Embryonic facial prominence (tissue), 1 donor: Measurements from ENCODE around the gene TM6SF1.
"Not testable (repeated sequence)": the region's sequence is repeated elsewhere in the genome, so short reads cannot be mapped to it uniquely, and the experiment has no call there.

Source experiments
- DNase-seq: peaks from one replicate; pipeline ENCODE4 v3.0.0-alpha.2; 2016; ENCODE audit errors: extremely low spot score

Gene TM6SF1

GRCh38 chr15:83115831-83116565 is 8.6 kb downstream of the TM6SF1 start:
- DNase-seq = no peak

DNA sequence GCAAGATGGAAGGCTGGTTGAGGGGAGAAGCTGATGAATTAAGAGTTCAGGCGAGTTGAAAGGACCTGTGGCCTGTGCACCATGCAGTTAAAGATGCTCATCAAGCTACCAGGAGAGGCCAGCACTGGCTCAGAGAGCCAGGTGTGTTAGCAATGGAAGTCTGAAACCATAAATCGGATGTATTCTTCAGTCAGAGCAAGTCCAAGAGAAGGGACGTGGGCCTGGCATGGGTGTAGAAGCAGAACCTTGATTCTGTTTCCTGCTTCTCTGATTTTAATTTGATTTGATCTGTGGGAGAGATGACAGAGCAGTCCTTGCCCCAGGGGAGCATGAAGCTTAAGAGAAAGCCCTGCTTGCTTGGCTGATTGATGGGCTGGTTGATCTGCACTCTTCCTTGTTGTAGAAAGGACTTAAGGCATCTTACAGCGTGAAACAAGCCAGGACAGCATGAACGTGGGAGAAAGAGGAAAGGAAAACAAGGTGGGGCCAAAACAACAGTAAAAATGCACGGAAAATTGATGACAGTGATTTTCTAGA is 10.9 kb downstream of the TM6SF1 start:
- no peak for DNase-seq

DNA sequence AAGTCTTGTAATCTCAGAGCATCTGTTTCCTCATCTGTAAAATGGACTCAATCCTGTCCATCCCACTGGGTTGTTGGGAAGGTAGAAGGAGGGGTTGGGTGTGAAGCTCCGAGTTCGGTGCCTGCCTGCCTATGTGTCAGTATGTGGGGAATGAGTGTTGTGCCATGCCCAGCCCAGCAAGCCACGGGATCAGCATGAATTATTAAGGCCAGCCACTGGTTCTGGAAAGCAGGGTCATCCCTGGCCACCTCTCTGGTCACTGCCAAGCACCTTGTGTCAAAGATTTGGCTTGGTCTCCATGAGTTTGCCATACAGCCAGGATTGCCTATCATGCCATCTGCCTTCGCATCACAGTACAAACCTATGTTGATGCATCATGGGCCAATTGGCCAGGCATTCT is 11.5 kb downstream of the TM6SF1 start:
- DNase-seq = no peak

DNA sequence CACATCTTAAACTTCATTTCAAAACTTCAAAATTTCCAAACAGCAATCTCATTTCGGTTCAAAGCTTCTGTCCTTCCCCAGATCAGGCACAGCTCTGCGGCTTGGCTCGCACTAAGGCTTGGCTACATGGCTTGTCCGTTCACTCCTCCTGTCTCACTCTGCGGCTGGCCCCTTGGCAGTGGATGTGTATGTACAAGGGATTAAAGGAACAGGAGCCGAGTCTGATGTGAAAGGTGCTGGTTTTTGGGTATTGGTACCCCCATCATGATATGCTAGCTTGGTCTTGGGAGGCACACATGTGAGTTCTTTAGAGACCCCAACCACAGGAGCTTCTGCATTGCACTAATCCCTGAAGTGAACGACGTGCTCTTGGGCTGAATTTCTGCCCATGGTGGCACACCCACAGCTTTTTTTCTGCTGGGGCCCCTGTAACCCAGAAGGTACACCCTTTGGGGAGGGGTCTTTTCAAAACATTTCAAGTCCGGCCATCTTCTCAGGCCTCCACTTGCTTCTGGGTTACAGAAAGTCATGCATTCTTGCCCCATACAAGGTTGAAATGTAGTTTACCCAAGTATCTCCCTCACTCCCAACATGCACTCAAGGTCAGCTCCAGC is 12.6 kb downstream of the TM6SF1 start:
- no peak for DNase-seq

DNA sequence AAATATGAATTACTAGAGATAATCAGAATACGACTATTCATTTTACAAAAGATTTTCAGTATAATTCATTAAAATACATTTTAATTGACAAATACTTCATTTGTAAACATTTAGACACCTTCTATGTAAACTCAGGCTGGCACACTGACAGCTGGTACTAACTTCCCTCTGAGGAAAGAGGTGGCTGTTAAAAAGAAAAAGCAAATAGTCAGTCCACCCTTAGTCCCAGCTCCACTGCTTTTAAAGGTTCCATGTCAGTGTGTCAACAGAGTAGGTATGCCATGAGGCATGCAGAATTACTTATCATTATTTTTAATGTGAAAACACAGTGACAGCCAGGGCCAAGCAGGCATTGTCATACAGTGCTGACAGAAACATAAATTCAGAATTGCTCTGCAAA is 16.1 kb downstream of the TM6SF1 start:
- no peak for DNase-seq

DNA sequence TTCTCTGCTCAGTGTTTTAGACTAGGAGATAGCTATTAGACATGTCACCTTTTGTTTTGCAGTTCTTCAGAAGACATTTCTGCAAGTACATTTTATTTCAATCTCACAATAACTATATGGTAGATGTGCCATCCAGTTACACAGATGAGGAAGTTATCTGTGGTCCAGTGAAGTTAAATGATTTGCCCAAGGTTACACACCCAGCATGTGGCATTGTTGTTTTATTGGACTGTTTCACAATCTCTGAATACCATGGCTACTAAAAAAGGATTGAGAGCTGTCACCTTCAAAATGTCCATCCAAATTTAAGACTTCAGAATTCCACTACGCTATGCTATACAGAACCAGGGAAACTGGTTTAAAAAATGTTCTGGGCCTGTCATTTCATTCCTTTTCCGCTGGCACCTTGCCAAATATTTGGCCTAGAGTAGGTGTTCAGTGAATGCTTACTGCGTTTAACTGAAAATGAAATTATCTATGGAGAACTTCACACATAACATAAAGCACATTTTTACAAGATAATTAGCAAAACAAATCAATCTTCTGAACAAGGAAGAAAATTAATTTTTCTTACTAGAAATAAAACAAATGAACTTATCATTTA is 20.2 kb downstream of the TM6SF1 start:
- no peak for DNase-seq

GRCh38 chr15:83129791-83130190 is 22.3 kb downstream of the TM6SF1 start:
- no peak for DNase-seq

- DNase-seq = no peak
Measured at GRCh38 chr15:83132861-83133523, 25.5 kb downstream of the TM6SF1 start.

DNA sequence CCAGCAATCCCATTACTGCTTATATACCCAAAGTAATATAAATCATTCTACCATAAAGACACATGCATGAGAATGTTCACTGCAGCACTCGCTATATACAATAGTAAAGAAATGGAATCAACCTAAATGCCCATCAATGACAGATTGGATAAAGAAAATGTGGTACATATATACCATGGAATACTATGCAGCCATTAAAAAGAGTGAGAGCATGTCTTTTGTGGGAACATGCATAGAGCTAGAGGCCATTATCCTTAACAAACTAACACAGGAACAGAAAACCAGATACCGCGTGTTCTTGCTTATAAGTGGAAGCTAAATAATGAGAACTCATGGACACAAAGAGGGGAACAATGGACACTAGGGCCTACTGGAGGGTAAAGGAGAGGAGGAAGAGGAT is 34.7 kb downstream of the TM6SF1 start:
- not testable (repeated sequence) for DNase-seq

GRCh38 chr15:83144771-83145170 is 37.3 kb downstream of the TM6SF1 start:
- no peak for DNase-seq

DNA sequence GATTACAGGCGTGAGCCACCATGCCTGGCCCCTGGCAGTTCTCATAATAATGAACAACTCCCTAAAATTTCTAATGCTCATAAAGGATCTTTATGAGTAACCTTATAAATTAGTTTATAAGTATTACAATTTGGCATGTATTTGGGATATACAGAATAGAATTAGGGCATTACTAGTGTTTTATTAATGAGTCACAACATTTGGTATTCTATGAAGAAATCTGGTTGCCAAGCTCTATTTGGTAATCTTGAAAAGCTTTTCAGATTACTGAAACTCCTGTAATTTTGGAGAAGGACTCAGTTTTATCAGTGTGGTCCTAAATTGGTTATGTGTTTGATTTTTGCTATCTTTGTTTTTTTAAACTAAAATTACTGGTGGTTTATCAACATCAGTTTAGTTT is 45.8 kb downstream of the TM6SF1 start:
- DNase-seq = no peak

DNA sequence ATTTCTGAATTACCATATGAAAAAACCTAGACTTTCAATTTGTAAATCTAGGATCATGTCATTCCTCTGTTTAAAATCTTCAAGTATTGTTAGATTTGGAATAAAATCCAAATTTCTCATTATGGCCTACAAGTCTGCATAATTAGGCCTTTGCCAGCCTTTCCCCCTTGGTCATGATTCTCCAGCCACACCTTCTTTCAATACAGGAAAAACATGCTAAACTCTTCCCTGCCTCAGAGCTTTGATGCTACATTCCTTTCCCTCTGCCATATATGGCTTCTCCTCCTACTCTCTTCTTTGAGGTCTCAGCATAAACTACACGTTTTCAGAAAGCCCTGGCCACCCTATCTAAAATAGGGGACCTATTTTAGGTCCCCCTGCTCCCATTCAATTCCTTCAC is 48.5 kb downstream of the TM6SF1 start:
- no peak for DNase-seq

DNA sequence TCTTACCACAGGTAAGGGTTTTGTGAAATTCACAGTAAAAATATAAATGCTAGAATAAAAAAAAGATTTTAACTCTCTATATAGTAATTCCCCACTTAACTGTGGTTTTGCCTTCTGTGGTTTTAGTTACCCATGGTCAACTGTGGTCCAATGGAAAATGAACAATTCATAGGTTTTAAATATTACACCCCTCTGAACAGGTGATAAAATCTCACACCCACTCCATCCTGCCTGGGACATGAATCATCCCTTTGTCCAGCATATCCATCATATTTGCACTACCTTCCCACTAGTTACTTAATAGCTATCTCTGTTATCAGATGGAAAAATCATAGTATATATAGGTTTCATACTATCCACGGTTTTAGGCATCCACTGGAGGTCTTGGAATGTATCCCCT is 50.9 kb downstream of the TM6SF1 start:
- no peak for DNase-seq

DNA sequence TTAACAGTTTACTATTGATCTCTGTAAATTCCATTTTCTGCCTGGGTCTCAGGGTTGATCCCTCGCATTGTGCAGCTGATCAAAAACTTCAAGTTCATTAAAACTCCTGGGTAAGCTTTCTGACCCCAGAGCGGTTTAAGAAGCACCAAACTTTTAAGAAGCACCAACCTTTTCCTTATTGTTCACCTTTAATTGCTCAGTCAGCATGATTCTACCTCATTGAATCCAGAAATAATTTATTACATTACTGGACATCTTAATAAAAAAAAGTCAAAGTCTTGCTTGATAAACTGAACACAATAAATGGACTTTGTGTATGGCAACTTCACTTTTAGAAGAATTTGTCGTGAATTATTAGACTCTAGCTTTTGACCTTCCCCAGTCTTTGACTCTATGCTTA is 53.3 kb downstream of the TM6SF1 start:
- no peak for DNase-seq

- DNase-seq = no peak
Measured at GRCh38 chr15:83163032-83163431, 55.6 kb downstream of the TM6SF1 start.

DNA sequence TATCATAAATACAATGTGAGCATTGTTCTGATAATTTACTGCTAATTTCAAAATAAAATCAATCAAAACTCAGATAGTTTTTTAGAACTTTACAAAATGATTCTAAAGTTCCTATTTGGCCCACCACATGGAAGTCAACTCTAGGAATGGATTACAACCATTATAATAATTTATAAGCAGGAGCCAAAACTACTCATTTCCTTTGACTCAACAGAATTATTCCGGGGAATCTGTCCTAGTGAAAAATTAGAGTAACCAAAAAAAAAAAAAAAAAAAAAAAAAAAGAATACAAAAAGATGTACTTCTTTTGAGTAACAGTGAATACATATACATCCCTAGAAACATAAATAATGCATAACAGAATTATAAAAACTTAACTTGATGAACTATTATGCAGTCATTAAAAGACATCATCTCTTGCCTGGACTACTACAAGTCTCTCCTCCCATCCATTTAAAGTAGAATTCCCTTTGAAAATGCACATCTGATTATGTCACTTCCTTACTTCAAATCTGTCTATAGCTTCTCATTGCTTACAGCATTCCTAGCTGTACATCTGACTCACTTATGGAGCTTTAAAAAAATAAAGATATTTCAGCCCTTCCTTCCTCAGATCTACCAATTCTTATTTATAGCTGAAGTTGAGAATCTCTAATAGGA is 56.8 kb downstream of the TM6SF1 start:
- DNase-seq = no peak

DNA sequence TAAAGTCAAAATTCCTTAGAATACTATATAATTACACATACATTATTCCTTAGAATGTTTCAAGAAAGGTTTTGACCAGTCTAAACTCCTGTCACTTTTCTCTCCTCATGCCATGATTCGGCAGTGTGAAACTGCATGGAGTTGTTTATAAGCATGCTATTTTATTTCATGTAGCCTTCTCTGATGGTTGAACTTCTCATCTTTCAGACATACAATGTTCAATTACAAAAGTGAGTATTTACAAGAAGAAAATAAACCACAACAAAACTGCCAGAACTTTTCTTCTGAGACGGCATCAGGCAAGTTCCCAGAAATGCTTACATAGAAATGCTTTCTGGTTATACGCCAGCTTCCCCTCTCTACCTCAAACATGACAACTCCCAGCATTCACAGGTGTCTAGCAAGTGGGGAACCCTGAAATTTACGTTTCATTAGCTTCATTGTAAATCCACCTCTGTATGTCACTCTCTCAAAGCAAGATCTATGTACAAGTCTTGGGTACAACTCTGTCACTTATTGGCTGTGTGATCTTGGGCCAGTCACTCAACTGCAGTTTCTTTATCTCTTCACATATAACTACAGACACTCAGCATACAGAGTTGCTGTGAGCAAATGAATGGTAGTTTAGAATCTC is 57.4 kb downstream of the TM6SF1 start:
- no peak for DNase-seq

DNA sequence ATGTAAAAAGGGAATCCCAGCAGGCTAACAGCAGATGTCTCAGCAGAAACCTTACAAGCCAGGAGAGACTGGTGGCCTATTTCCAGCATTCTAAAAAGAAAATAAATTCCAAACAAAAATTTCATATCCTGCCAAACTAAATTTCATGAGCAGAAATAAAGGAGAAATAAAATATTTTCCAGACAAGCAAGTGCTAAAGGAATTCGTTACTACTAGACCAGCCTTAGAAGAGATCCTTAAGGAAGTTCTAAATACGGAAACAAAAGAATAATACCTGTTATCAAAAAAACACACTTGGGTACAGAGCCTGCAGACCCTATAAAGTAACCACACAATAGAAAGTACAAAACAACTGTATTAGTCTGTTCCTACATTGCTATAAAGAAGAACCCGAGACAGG is 58.8 kb downstream of the TM6SF1 start:
- DNase-seq = no peak

- no peak for DNase-seq
Measured at GRCh38 chr15:83166830-83167229, 59.4 kb downstream of the TM6SF1 start.

- not testable (repeated sequence) for DNase-seq
Measured at GRCh38 chr15:83169576-83169975, 62.1 kb downstream of the TM6SF1 start.

GRCh38 chr15:83170474-83171165 is 63.2 kb downstream of the TM6SF1 start:
- no peak for DNase-seq
